Adipocyte (in vitro differentiated cells): Measurements from ENCODE around the gene GLYATL2.

Experiments
- DNase-seq: peaks from one replicate; pipeline ENCODE4 v3.0.0-alpha.2; 2015; ENCODE audit warnings: low read depth
- H3K27me3 ChIP-seq: replicated peaks from 2 replicates; pipeline ENCODE4 v1.7.0; 2013; ENCODE audit warnings: mild to moderate bottlenecking, low read length, moderate library complexity; ENCODE audit not compliant: control insufficient read depth, insufficient read depth
- H3K36me3 ChIP-seq: 2 replicates; pipeline ENCODE4 v1.7.0; 2013; ENCODE audit warnings: low read length, mild to moderate bottlenecking, moderate library complexity; ENCODE audit not compliant: control insufficient read depth, insufficient read depth, severe bottlenecking
- H3K4me1 ChIP-seq: 2 replicates; pipeline ENCODE4 v1.7.0; 2013; ENCODE audit warnings: mild to moderate bottlenecking, low read length, moderate library complexity; ENCODE audit not compliant: control insufficient read depth, insufficient read depth
- H3K4me3 ChIP-seq: 2 replicates; pipeline ENCODE4 v1.7.0; 2013; ENCODE audit warnings: mild to moderate bottlenecking, low read length, moderate library complexity
- H3K9ac ChIP-seq: 2 replicates; pipeline ENCODE4 v1.7.0; 2013; ENCODE audit warnings: mild to moderate bottlenecking, low read length, moderate library complexity
- H3K9me3 ChIP-seq: 2 replicates; pipeline ENCODE4 v1.7.0; 2013; ENCODE audit warnings: mild to moderate bottlenecking, low read length, moderate library complexity; ENCODE audit not compliant: control insufficient read depth

Gene GLYATL2, protein sequence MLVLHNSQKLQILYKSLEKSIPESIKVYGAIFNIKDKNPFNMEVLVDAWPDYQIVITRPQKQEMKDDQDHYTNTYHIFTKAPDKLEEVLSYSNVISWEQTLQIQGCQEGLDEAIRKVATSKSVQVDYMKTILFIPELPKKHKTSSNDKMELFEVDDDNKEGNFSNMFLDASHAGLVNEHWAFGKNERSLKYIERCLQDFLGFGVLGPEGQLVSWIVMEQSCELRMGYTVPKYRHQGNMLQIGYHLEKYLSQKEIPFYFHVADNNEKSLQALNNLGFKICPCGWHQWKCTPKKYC

DNA sequence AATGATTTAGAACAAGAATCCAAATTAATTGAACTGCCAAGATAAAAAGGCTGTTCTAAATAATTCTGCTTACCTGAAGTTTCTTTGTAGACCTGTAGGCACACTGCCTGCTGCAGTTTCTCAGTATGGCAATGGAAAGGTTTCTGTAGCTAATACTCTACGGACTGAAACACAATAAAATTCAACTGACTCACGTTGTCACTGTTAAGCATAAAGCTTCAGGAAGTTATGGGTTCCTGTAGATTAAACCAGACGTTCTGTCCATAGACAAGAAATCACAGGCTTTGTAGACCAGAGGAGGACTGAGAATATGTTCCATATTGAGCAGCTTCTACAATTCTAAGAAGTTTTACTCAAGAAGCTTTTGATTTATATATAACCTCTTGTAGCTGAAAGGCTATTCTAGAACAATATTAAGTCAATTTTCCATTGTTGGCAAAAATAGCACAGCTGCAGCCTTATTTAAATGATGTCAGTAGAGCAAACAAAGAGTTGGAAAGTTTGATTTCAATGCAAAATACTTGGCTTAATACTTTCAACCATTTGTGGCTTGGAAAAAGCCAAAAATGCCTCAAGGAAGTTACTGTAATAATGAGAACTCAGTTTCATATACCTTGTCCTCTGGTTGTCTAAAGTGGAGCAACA, at the start of gene GLYATL2:
GLYATL2 (minus strand) TSS at position 344 of the 645 bp plus-strand sequence. CDS start 5,092 bp downstream, outside the sequence.
- no peak for DNase-seq
- no peaks in the 10 kb centered on the region for H3K4me1 ChIP-seq
- H3K36me3 ChIP-seq: no peaks in the 10 kb centered on the region
- no peak within 1 kb of the TSS for H3K9ac ChIP-seq
- no peak within 1 kb of the TSS for H3K4me3 ChIP-seq
- H3K9me3 ChIP-seq: no peaks in the 10 kb centered on the region
- H3K27me3 ChIP-seq: no peaks in the 10 kb centered on the region

DNA sequence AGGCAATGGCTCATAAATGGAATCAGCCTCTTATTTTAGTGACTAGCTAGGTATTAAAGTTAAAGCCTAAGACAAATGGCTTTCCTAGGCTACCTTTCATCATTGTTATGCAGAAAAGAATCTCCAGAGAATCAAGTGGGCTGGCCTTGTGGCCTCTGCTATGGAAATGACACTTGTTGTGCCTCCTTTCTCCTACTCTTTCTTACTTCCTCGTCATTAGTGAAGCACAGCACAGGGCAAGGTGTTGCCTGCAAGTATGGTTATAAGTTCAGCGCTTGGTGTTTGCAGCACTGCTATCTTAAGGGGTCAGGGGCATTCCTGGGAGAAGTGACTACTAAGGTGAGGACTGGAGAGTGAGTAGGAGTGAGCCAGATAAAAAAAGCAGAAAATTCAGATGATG, 49.4 kb upstream of the GLYATL2 start:
- Histone ChIP-seq H3K9ac (no peak overlapping the region), H3K9me3 (no peaks in the 10 kb centered on the region), H3K4me1 (no peaks in the 10 kb centered on the region), H3K27me3 (no peaks in the 10 kb centered on the region), H3K36me3 (no peaks in the 10 kb centered on the region), H3K4me3 (no peak overlapping the region)
- no peak for DNase-seq

DNA sequence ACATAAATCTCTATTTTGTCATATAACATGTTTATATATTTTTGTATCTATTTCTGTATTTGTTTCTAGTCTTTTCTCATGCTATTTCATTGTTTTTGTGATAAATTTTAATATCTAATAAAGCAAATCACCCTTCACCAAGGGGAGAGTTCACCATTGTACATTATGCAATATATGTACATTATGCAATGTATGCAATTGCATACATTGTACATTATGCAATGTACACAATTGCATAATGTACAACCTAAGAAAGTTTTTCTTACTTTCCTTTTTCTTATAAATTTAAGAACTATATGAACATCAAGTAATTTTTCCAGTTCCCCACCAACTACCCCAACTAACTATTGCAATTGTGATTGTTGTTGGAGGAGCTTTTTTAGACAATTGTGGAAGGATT, 44.1 kb upstream of the GLYATL2 start:
- Histone ChIP-seq H3K36me3 (no peaks in the 10 kb centered on the region), H3K4me3 (no peak overlapping the region), H3K9me3 (no peaks in the 10 kb centered on the region), H3K9ac (no peak overlapping the region), H3K27me3 (no peaks in the 10 kb centered on the region), H3K4me1 (no peaks in the 10 kb centered on the region)
- no peak for DNase-seq

GRCh38 chr11:58887452-58887851, 42.9 kb upstream of the GLYATL2 start:
- Histone ChIP-seq H3K36me3 (no peaks in the 10 kb centered on the region), H3K27me3 (no peaks in the 10 kb centered on the region), H3K4me3 (no peak overlapping the region), H3K9ac (no peak overlapping the region), H3K9me3 (no peaks in the 10 kb centered on the region), H3K4me1 (no peaks in the 10 kb centered on the region)
- no peak for DNase-seq

DNA sequence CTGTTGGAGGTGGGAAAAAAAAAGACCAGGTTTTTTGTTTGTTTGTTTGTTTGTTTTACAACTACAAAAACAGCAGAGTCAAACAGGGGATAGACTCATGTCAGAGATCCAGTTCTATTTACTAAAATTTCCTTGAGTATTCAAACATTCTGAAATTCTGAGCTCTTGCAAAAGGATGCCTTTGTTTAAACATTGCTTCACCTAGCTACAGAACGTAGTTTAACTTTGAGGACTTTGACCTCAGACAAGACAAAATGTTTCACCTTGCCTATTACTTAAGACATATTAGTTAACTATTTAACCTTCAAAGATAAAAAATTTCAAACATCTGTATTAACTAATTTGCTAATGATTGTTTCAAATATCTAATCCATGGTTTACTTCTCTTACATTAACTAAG, 36.1 kb upstream of the GLYATL2 start:
- no peaks in the 10 kb centered on the region for H3K36me3 ChIP-seq
- H3K4me1 ChIP-seq: no peaks in the 10 kb centered on the region
- no peak overlapping the region for H3K4me3 ChIP-seq
- no peak overlapping the region for H3K9ac ChIP-seq
- no peaks in the 10 kb centered on the region for H3K9me3 ChIP-seq
- DNase-seq: no peak
- no peaks in the 10 kb centered on the region for H3K27me3 ChIP-seq

DNA sequence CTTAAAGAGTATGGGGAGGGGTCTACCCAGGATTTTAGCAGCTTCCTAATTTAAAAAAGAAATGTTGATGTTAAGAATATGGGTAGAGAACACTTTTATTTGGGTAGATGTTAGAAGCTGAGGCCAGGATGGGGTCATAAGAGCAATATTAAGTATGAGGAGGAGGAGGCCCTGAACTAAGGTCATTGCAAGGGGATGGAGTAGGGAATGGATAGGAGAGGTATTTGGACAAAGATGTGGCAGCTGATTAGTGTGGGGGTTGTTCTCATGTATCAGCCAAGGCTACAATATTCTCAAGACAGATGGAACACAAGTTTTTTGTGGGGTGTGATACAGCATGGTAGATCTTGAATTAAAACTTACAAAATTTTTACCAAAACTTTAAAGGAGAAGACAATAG, 35.7 kb upstream of the GLYATL2 start:
- no peak for DNase-seq
- H3K4me1 ChIP-seq: no peaks in the 10 kb centered on the region
- H3K27me3 ChIP-seq: no peaks in the 10 kb centered on the region
- no peak overlapping the region for H3K9ac ChIP-seq
- no peaks in the 10 kb centered on the region for H3K9me3 ChIP-seq
- no peak overlapping the region for H3K4me3 ChIP-seq
- H3K36me3 ChIP-seq: no peaks in the 10 kb centered on the region

- no peak overlapping the region for H3K9ac ChIP-seq
- no peak for DNase-seq
- no peaks in the 10 kb centered on the region for H3K4me1 ChIP-seq
- no peaks in the 10 kb centered on the region for H3K27me3 ChIP-seq
- H3K36me3 ChIP-seq: no peaks in the 10 kb centered on the region
- no peak overlapping the region for H3K4me3 ChIP-seq
- H3K9me3 ChIP-seq: peaks cover 2% of the 10 kb centered on the region
Measured at GRCh38 chr11:58867556-58867955, 23.1 kb upstream of the GLYATL2 start.

DNA sequence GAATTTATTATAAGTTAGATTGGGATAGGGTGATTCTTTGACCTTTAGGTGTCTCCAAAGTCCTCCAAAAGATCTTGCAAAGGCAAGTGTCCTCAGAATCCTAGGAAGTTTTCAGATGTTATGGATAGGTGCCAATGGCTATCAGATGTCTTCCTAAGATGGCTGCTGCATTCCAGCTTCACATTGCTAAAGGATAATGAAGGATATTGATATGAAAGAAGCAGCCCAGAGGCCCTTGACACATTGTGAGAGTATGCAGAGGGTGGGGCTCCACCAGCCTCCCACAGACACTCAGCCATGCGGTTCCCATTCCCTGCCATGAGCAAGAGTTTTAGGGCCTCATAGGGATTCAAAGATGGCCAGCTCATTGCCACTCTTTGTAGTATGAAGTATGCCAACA, 22.3 kb upstream of the GLYATL2 start:
- H3K9ac ChIP-seq: no peak overlapping the region
- DNase-seq: no peak
- no peaks in the 10 kb centered on the region for H3K4me1 ChIP-seq
- no peak overlapping the region for H3K4me3 ChIP-seq
- H3K27me3 ChIP-seq: no peaks in the 10 kb centered on the region
- no peaks in the 10 kb centered on the region for H3K36me3 ChIP-seq
- peaks cover 9% of the 10 kb centered on the region for H3K9me3 ChIP-seq

DNA sequence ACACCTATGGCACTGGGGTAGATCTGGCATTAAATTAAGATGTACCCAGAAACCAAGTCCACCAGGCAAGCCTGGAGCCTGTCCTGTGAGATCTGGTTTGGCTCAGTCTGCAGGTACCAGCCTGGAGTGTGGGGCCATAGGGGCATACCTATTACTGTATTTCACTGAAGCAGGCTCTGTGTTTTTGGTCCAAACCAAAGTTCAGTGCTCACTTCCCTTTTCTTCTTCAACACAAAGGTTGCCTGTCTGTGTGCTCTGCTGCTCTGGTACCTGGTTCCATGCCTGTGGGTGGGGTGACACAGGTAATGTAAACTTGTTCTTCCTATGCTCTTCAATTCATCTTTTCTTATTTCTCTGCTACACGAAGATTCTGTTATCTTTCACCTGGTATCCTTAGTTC, 19.8 kb upstream of the GLYATL2 start:
- no peaks in the 10 kb centered on the region for H3K4me1 ChIP-seq
- no peaks in the 10 kb centered on the region for H3K36me3 ChIP-seq
- no peak overlapping the region for H3K4me3 ChIP-seq
- H3K9ac ChIP-seq: no peak overlapping the region
- H3K9me3 ChIP-seq: peaks cover 15% of the 10 kb centered on the region
- no peaks in the 10 kb centered on the region for H3K27me3 ChIP-seq
- no peak for DNase-seq

GRCh38 chr11:58863697-58864096, 19.2 kb upstream of the GLYATL2 start:
- Histone ChIP-seq H3K4me3 (no peak overlapping the region), H3K27me3 (no peaks in the 10 kb centered on the region)

GRCh38 chr11:58861533-58861932, 17.0 kb upstream of the GLYATL2 start:
- Histone ChIP-seq H3K4me3 (no peak overlapping the region), H3K27me3 (no peaks in the 10 kb centered on the region), H3K9ac (no peak overlapping the region), H3K36me3 (no peaks in the 10 kb centered on the region), H3K4me1 (no peaks in the 10 kb centered on the region), H3K9me3 (peaks cover 15% of the 10 kb centered on the region)
- DNase-seq: no peak

More at GRCh38 chr11:58863697-58864096, 19.2 kb upstream of the GLYATL2 start:
- no peaks in the 10 kb centered on the region for H3K4me1 ChIP-seq
- no peaks in the 10 kb centered on the region for H3K36me3 ChIP-seq
- H3K9ac ChIP-seq: no peak overlapping the region
- peaks cover 15% of the 10 kb centered on the region for H3K9me3 ChIP-seq
- DNase-seq: no peak
